ENCODE data around the gene KSR1.

The KSR1 gene

DNA sequence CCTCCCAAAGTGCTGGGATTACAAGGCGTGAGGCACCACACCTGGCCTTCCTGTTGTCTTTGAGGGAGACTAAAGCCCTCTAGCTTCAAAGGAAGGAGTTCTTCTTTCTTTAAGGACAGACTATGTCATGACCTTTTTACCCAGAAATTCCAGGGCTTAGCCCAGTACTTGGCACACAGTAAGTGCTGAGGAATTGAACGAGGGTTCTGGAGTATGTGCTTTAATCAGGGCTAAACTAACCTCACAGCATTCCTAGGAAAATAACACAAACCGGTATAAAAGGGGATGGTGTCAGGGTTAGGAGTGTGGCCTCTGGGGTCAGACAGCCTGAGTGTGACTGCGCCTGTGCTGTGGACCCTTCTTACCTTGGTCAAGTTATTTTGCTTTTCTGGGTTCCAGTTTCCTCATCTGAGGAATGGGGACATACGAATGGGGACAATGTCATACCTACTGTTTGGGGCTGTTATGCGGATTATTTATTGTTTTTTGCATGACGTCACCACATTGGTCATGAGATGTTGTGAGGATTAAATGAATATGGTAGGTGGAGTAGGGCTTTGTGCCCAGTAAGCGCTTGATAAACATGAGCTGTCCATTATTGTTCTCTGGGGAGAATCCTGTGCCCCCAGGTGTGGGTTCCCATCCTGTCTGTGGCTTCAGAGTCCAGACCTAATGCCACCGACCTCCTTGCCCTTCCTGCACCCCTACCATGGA is 21.9 kb downstream of the KSR1 start:
- Histone ChIP-seq H3K4me1 (ENCODE audit: control insufficient read depth in 5 of 5, insufficient read depth in 5 of 5, low read length in 5 of 5) (peaks cover 6 to 42% (median 23%) of the 10 kb centered on the region in 5 donors), H3K4me3 (ENCODE audit: low read depth in 1 of 5, low read length in 5 of 5) (peak overlapping the region in 1 of 5 donors; percentile 6), H3K9me3 (ENCODE audit: control insufficient read depth in 5 of 5, low read length in 5 of 5) (no peaks in the 10 kb centered on the region), H3K27me3 (ENCODE audit: control insufficient read depth in 5 of 5, insufficient read depth in 4 of 5, low read length in 5 of 5) (no peaks in the 10 kb centered on the region), H3K9ac (ENCODE audit: low read length in 5 of 5) (no peak overlapping the region), H3K27ac (ENCODE audit: low read depth, low read length) (no peak overlapping the region), H3K36me3 (ENCODE audit: control insufficient read depth in 5 of 5, insufficient read depth in 5 of 5, low read length in 5 of 5) (no peaks in the 10 kb centered on the region)

GRCh38 chr17:27478901-27479538 is 22.8 kb downstream of the KSR1 start:
- no peak overlapping the region for H3K4me3 ChIP-seq (ENCODE audit: low read depth in 1 of 5, low read length in 5 of 5)

GRCh38 chr17:27479838-27480237 is 23.6 kb downstream of the KSR1 start:
- H3K27me3 ChIP-seq (ENCODE audit: control insufficient read depth in 5 of 5, insufficient read depth in 4 of 5, low read length in 5 of 5), result no peaks in the 10 kb centered on the region
- H3K9ac ChIP-seq (ENCODE audit: low read length in 5 of 5), result no peak overlapping the region
- peaks cover 3 to 27% (median 14%) of the 10 kb centered on the region in 5 donors for H3K4me1 ChIP-seq (ENCODE audit: control insufficient read depth in 5 of 5, insufficient read depth in 5 of 5, low read length in 5 of 5)
- no peak overlapping the region for H3K4me3 ChIP-seq (ENCODE audit: low read depth in 1 of 5, low read length in 5 of 5)
- no peaks in the 10 kb centered on the region for H3K9me3 ChIP-seq (ENCODE audit: control insufficient read depth in 5 of 5, low read length in 5 of 5)
- no peak overlapping the region for H3K27ac ChIP-seq (ENCODE audit: low read depth, low read length)
- H3K36me3 ChIP-seq (ENCODE audit: control insufficient read depth in 5 of 5, insufficient read depth in 5 of 5, low read length in 5 of 5), result no peaks in the 10 kb centered on the region

More at GRCh38 chr17:27478901-27479538, 22.8 kb downstream of the KSR1 start:
- Histone ChIP-seq H3K9ac (ENCODE audit: low read length in 5 of 5) (no peak overlapping the region), H3K27ac (ENCODE audit: low read depth, low read length) (no peak overlapping the region), H3K9me3 (ENCODE audit: control insufficient read depth in 5 of 5, low read length in 5 of 5) (no peaks in the 10 kb centered on the region), H3K27me3 (ENCODE audit: control insufficient read depth in 5 of 5, insufficient read depth in 4 of 5, low read length in 5 of 5) (no peaks in the 10 kb centered on the region), H3K36me3 (ENCODE audit: control insufficient read depth in 5 of 5, insufficient read depth in 5 of 5, low read length in 5 of 5) (no peaks in the 10 kb centered on the region), H3K4me1 (ENCODE audit: control insufficient read depth in 5 of 5, insufficient read depth in 5 of 5, low read length in 5 of 5) (peaks cover 5 to 33% (median 14%) of the 10 kb centered on the region in 5 donors)

GRCh38 chr17:27480699-27481098 is 24.5 kb downstream of the KSR1 start:
- H3K36me3 ChIP-seq (ENCODE audit: control insufficient read depth in 5 of 5, insufficient read depth in 5 of 5, low read length in 5 of 5), result no peaks in the 10 kb centered on the region
- H3K9me3 ChIP-seq (ENCODE audit: control insufficient read depth in 5 of 5, low read length in 5 of 5), result no peaks in the 10 kb centered on the region
- H3K27me3 ChIP-seq (ENCODE audit: control insufficient read depth in 5 of 5, insufficient read depth in 4 of 5, low read length in 5 of 5), result no peaks in the 10 kb centered on the region
- no peak overlapping the region for H3K4me3 ChIP-seq (ENCODE audit: low read depth in 1 of 5, low read length in 5 of 5)
- H3K27ac ChIP-seq (ENCODE audit: low read depth, low read length), result no peak overlapping the region
- H3K9ac ChIP-seq (ENCODE audit: low read length in 5 of 5), result no peak overlapping the region
- H3K4me1 ChIP-seq (ENCODE audit: control insufficient read depth in 5 of 5, insufficient read depth in 5 of 5, low read length in 5 of 5), result peaks cover 3 to 26% (median 17%) of the 10 kb centered on the region in 5 donors

GRCh38 chr17:27481327-27481726 is 25.1 kb downstream of the KSR1 start:
- Histone ChIP-seq H3K27me3 (ENCODE audit: control insufficient read depth in 5 of 5, insufficient read depth in 4 of 5, low read length in 5 of 5) (no peaks in the 10 kb centered on the region), H3K4me1 (ENCODE audit: control insufficient read depth in 5 of 5, insufficient read depth in 5 of 5, low read length in 5 of 5) (peaks cover 3 to 26% (median 17%) of the 10 kb centered on the region in 5 donors), H3K9me3 (ENCODE audit: control insufficient read depth in 5 of 5, low read length in 5 of 5) (no peaks in the 10 kb centered on the region), H3K9ac (ENCODE audit: low read length in 5 of 5) (no peak overlapping the region), H3K4me3 (ENCODE audit: low read depth in 1 of 5, low read length in 5 of 5) (no peak overlapping the region), H3K27ac (ENCODE audit: low read depth, low read length) (no peak overlapping the region), H3K36me3 (ENCODE audit: control insufficient read depth in 5 of 5, insufficient read depth in 5 of 5, low read length in 5 of 5) (no peaks in the 10 kb centered on the region)

DNA sequence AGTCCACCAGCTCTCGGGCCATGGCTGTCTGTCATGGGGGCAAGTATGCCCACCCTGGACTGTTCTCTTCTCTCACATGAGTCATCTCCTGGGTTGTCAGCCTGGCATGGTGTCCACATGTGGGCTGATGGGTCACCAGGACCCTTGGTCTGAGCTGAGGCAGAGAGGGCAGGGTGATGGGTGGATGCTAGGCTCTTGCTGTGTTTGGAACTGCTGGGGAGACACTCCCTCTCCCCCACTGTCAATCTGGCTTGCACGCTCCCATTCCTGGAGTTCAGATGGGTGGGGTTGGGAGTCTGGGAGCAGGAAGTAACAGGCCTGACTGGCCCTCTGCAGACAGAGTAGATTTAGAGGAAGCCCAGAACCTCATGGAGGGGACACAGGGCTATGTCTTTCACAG is 28.9 kb downstream of the KSR1 start:
- Histone ChIP-seq H3K36me3 (ENCODE audit: control insufficient read depth in 5 of 5, insufficient read depth in 5 of 5, low read length in 5 of 5) (no peaks in the 10 kb centered on the region), H3K4me3 (ENCODE audit: low read depth in 1 of 5, low read length in 5 of 5) (no peak overlapping the region), H3K9ac (ENCODE audit: low read length in 5 of 5) (no peak overlapping the region), H3K4me1 (ENCODE audit: control insufficient read depth in 5 of 5, insufficient read depth in 5 of 5, low read length in 5 of 5) (peaks cover 5 to 40% (median 30%) of the 10 kb centered on the region in 5 donors), H3K9me3 (ENCODE audit: control insufficient read depth in 5 of 5, low read length in 5 of 5) (no peaks in the 10 kb centered on the region), H3K27ac (ENCODE audit: low read depth, low read length) (no peak overlapping the region), H3K27me3 (ENCODE audit: control insufficient read depth in 5 of 5, insufficient read depth in 4 of 5, low read length in 5 of 5) (no peaks in the 10 kb centered on the region)

DNA sequence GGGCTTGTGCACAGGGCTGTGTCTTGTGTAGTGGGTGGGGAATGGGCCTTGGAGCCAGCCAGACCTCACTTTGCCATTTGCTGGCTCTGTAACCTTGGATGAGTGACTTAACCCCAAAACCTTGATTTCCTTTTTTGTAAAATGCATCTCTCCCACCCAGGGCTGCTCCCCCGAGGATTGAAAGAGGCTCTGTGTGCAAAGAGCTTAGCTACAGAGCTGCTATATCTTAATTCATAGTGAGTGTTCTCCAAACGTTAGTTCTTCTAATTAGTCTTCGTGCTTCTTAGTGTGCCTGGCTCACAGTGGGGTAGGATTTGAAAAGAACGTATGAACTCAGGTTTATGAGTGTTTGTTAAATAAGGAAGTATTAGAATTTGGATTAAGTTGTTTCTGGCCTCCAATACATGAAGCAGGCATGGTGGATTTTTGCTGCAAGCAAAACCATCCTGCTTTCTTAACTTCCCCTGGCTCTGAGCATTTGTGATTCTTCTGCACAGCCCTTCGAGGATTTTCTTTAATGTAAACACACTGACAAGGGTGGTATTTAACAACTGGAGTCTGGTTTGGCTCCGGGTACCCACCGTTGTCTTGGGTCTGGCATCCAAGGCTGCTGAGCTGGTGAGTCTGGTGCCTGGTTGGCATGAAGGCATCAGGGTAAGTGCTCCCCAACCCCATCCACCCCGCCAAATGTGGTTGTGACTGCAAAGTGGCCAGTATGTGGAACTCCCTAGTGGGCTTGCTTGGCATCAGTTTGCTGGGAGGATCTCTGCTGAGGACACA is 29.7 kb downstream of the KSR1 start:
- Histone ChIP-seq H3K36me3 (ENCODE audit: control insufficient read depth in 5 of 5, insufficient read depth in 5 of 5, low read length in 5 of 5) (no peaks in the 10 kb centered on the region), H3K4me1 (ENCODE audit: control insufficient read depth in 5 of 5, insufficient read depth in 5 of 5, low read length in 5 of 5) (peaks cover 5 to 40% (median 30%) of the 10 kb centered on the region in 5 donors), H3K27ac (ENCODE audit: low read depth, low read length) (no peak overlapping the region), H3K9me3 (ENCODE audit: control insufficient read depth in 5 of 5, low read length in 5 of 5) (no peaks in the 10 kb centered on the region), H3K27me3 (ENCODE audit: control insufficient read depth in 5 of 5, insufficient read depth in 4 of 5, low read length in 5 of 5) (no peaks in the 10 kb centered on the region), H3K9ac (ENCODE audit: low read length in 5 of 5) (no peak overlapping the region), H3K4me3 (ENCODE audit: low read depth in 1 of 5, low read length in 5 of 5) (no peak overlapping the region)

- H3K9ac ChIP-seq (ENCODE audit: low read length in 5 of 5), result no peak overlapping the region
- no peak overlapping the region for H3K27ac ChIP-seq (ENCODE audit: low read depth, low read length)
- no peaks in the 10 kb centered on the region for H3K9me3 ChIP-seq (ENCODE audit: control insufficient read depth in 5 of 5, low read length in 5 of 5)
- H3K27me3 ChIP-seq (ENCODE audit: control insufficient read depth in 5 of 5, insufficient read depth in 4 of 5, low read length in 5 of 5), result no peaks in the 10 kb centered on the region
- peaks cover 5 to 38% (median 30%) of the 10 kb centered on the region in 5 donors for H3K4me1 ChIP-seq (ENCODE audit: control insufficient read depth in 5 of 5, insufficient read depth in 5 of 5, low read length in 5 of 5)
- H3K36me3 ChIP-seq (ENCODE audit: control insufficient read depth in 5 of 5, insufficient read depth in 5 of 5, low read length in 5 of 5), result no peaks in the 10 kb centered on the region
- H3K4me3 ChIP-seq (ENCODE audit: low read depth in 1 of 5, low read length in 5 of 5), result no peak overlapping the region
Observed at GRCh38 chr17:27486741-27487140, 30.5 kb downstream of the KSR1 start.

- H3K27ac ChIP-seq (ENCODE audit: low read depth, low read length), result peak overlapping the region; percentile 46
Observed at GRCh38 chr17:27488231-27488630, 32.0 kb downstream of the KSR1 start.

More at GRCh38 chr17:27488231-27488630, 32.0 kb downstream of the KSR1 start:
- Histone ChIP-seq H3K4me1 (ENCODE audit: control insufficient read depth in 5 of 5, insufficient read depth in 5 of 5, low read length in 5 of 5) (peaks cover 7 to 40% (median 30%) of the 10 kb centered on the region in 5 donors), H3K36me3 (ENCODE audit: control insufficient read depth in 5 of 5, insufficient read depth in 5 of 5, low read length in 5 of 5) (no peaks in the 10 kb centered on the region), H3K27me3 (ENCODE audit: control insufficient read depth in 5 of 5, insufficient read depth in 4 of 5, low read length in 5 of 5) (no peaks in the 10 kb centered on the region), H3K9ac (ENCODE audit: low read length in 5 of 5) (no peak overlapping the region), H3K9me3 (ENCODE audit: control insufficient read depth in 5 of 5, low read length in 5 of 5) (no peaks in the 10 kb centered on the region), H3K4me3 (ENCODE audit: low read depth in 1 of 5, low read length in 5 of 5) (no peak overlapping the region)

All from subcutaneous abdominal adipose tissue (tissue), 5 donors.